Erythroblast (primary cell): Measurements from ENCODE around the gene FLG2.

Experiments used
- GATA1 ChIP-seq: IDR thresholded peaks from 2 replicates; pipeline ENCODE4 v1.6.1; 2011; ENCODE audit warnings: low read depth, mild to moderate bottlenecking, control low read depth, low read length, moderate library complexity
- POLR2A ChIP-seq: IDR thresholded peaks from 2 replicates; pipeline ENCODE4 v1.6.1; 2011; ENCODE audit warnings: mild to moderate bottlenecking, low read length

DNA sequence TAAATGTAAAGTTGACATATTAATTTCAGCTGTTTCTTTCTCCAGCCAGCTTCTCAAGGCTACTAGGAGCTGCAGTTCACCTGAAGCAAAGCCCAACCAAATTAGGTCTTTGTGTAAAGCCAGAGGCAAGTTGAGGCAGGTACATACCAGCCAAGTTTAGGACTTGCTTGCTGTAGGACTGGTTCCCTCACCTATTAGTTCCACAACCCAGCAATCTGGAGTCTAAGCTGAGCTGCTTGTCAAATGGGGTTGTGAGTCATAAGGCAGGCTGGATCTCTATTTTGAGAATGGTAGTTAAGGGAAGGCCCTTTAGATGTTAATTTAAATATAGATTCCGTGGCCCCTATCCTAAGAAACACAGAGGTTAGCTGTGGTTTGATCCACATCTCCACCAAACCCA is 7.6 kb upstream of the FLG2 start:
- TF ChIP-seq POLR2A (no peak), GATA1 (no peak)
